Measurements from ENCODE around the gene WDFY1.

- TF ChIP-seq CTCF (IDR thresholded peaks at IDR 0.05), result no peak
- no peak for TF ChIP-seq EP300 (IDR thresholded peaks at IDR 0.05)
Measured at GRCh38 chr2:223870840-223871611, 74.1 kb downstream of the WDFY1 start.
